HG03108 (cell line): ENCODE measurements around the gene OR2V2.
"Not testable (repeated sequence)": the region's sequence is repeated elsewhere in the genome, so short reads cannot be mapped to it uniquely, and the experiment has no call there.

Source experiments
- ATAC-seq: cut with Tn5 transposase; IDR thresholded peaks from one replicate; pipeline ENCODE4 v1.9.1; 2021; ENCODE audit warnings: moderate library complexity; ENCODE audit not compliant: unreplicated experiment

Gene OR2V2

DNA sequence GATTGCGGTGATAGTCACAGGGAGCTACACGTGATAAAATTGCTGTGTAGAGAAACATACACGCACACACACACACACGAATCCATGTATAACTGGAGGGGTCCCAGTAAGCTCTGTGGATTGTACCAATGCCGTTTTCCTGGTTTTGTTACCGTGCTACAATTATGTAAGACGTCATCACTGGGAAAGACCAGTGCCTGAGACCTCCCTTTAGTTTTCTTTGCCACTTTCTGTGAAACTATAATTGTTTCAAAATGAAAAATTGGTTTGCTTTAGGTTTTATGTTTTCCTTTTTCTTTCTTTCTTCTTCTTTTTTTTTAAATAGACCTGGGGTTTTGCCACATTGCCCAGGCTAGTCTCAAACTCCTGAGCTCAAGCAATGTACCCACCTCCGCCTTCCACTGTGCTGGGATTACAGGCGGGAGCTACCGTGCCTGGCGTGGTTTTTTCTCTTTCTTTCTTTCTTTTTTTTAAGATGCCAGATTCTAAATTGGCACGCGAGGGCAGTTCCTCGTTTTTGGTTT is 21.3 kb downstream of the OR2V2 start:
- ATAC-seq = no peak

GRCh38 chr5:181169459-181170236 is 22.3 kb downstream of the OR2V2 start:
- ATAC-seq = not testable (repeated sequence)

DNA sequence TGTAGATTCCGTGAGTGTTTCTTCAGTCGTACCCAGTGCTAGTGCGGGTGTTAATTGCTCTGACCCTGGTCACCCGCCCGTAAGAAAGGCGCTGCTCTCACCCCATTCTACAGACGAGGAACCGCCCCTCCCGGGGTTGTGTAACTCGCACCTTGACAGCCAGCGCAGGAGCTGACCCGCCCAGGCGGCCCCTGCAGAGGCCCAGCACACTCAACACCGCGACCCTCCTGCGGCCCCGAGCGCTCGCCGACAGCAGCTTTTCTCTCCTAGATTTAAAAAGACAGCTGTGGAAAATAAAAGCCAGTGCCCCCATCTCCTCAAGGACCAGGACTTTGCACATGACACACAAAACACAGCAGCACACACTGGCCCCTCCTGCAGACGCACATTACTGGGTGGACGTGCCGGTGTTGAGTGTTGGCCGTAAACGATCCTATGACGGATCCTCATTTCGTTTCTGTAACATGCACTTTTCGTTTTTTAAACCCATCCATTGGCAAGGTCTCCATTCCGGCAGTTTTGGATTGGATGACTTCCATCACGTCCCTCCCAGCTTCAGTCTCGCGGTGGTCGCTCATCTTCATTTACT is 22.9 kb downstream of the OR2V2 start:
- no peak for ATAC-seq

DNA sequence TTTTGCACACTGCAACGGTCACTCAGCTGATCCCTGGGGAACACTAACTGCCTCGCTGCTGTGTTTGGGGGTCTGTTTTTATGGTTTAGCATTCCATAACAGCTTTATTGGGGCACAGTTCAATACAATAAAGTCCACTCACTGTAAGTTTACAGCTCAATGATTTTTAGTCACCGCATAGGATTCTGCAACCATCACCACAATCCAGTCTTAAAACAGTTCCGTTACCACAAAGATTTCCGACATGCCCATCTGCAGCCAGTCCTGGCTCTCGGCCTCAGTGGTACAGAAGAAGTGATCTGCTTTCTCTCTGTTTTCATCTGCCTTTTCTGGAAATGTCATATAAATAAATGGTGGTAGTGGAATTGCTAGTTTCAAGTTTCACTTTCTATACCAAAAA is 23.6 kb downstream of the OR2V2 start:
- no peak for ATAC-seq

- ATAC-seq = no peak
Measured at GRCh38 chr5:181171782-181172181, 24.4 kb downstream of the OR2V2 start.

DNA sequence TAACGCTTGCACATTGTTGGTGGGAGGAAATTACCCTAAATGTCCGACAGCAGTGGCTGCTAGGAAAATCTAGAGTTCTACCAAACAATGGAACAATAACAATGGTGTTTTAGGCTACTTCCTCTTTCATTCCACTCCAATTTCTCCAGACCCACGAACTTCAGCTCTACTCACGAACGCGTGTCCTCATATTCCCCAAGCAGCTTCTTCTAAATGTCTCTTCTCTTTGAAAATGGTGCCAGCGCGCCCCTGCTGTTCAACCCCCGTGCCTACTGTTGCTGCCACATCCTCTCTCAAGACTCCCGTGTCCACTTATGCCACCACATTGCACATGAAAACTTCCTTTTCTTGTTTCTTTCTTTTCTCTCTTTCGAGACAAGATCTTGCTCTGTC is 25.6 kb downstream of the OR2V2 start:
- ATAC-seq = peak; percentile 43

GRCh38 chr5:181173420-181174342 is 26.3 kb downstream of the OR2V2 start:
- ATAC-seq = peak; percentile 37

- ATAC-seq = no peak
Measured at GRCh38 chr5:181176254-181176952, 29.0 kb downstream of the OR2V2 start.

GRCh38 chr5:181177559-181177958 is 30.2 kb downstream of the OR2V2 start:
- ATAC-seq = not testable (repeated sequence)

GRCh38 chr5:181181650-181182565 is 34.5 kb downstream of the OR2V2 start:
- peak; percentile 72 for ATAC-seq

DNA sequence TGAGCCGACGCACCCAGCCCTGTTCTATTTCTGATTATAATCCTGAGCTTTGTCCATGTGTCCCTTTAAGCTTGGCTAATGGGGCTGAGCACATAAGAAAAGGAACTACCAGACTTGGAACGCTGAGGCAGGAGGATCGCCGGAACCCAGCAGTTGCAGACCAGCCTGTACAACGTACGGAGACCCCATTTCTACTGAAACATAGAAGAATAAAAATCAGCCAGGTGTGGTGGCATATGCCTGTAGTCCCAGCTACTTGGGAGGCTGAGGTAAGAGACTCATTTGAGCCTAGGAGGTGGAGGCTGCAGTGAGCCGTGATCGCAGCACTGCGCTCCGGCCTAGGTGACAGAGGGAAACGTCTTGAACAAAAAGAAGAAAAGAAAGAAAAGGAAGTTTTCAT is 35.3 kb downstream of the OR2V2 start:
- no peak for ATAC-seq

DNA sequence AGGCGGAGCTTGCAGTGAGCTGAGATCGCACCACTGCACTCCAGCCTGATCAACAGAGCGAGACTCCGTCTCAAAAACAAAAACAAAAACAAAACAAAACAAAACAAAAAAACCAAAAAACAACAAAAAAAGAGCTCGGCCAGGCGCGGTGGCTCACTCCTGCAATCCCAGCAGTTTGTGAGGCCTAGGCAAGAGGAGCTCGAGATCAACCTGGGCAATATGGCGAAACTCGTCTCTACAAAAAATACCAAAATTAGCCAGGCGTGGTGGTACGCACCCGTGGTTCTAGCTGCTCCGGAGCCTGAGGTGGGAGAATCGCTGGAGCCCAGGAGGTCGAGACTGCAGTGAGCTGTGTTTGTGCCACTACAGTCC is 37.4 kb downstream of the OR2V2 start:
- ATAC-seq = no peak

- ATAC-seq = no peak
Measured at GRCh38 chr5:181185560-181185959, 38.2 kb downstream of the OR2V2 start.

GRCh38 chr5:181186022-181186421 is 38.6 kb downstream of the OR2V2 start:
- no peak for ATAC-seq

DNA sequence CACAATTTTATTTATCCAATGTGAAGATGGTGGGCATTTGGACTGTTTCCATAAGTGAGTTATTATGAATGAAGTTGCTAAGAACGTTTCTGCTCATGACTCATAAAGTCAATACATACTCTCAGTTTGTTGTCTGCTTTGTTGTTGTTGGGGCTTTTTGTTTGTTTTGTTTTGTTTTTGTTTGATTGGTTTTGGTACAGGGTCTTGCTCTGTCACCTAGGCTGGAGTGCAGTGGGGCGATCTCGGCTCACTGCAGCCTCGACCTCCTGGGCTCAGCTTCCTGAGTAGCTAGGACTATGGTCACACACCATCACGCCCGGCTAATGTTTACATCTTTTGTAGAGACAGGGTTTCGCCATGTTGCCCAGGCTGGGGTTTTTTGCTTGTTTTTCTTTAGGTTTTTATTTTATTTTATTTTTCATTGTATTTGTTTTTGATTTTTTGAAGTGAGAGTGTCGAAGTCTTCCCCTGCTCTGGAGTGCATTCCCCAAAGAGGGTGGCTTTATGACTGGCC is 39.7 kb downstream of the OR2V2 start:
- ATAC-seq = no peak

DNA sequence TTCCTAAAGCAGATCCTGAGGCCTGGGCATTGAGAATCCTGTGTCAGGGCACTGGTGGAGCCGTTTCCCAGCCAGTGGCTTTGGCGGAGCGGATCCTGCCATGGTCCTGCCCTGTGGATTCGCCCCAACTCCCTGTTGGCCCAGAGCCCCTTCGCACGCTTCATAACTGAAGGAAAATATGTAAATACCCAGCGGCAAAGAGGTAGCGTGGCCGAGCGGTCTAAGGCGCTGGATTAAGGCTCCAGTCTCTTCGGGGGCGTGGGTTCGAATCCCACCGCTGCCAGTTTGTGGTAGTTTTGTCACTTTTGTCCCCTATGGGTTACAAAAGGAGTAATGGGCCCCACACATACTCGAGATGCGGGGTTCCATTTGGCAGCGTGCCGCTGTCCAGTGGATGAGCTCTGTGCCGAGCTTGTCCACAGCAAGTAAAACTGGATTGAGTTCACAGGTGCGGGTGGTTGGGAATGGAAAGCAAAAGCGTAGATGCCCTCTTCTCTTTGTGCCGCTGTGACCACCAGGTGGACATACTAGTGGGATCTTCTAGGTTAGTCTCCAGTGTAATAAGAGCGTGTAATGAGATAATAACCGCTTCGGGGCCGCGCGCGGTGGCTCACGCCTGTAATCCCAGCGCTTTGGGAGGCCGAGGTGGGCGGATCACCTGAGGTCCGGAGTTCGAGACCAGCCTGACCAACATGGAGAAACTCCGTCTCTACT is 40.3 kb downstream of the OR2V2 start:
- ATAC-seq = no peak

GRCh38 chr5:181188700-181189362 is 41.4 kb downstream of the OR2V2 start:
- ATAC-seq = no peak

GRCh38 chr5:181189363-181189961 is 42.1 kb downstream of the OR2V2 start:
- ATAC-seq = no peak
